Stimulated activated CD4-positive, alpha-beta T cell treated with anti-CD3 and anti-CD28 coated beads, Interleukin-4, amount 100 ng/mL, for 1 hour (primary cell): ENCODE data around the gene DBF4.
A peak's percentile ranks its signal among the peaks of the same experiment; 100 is the strongest.
"Not testable (repeated sequence)": the region's sequence is repeated elsewhere in the genome, so short reads cannot be mapped to it uniquely, and the experiment has no call there.

Experiments used
- DNase-seq: peaks from one replicate; pipeline ENCODE4 v3.0.0-alpha.2; 2020

The DBF4 gene

DNA sequence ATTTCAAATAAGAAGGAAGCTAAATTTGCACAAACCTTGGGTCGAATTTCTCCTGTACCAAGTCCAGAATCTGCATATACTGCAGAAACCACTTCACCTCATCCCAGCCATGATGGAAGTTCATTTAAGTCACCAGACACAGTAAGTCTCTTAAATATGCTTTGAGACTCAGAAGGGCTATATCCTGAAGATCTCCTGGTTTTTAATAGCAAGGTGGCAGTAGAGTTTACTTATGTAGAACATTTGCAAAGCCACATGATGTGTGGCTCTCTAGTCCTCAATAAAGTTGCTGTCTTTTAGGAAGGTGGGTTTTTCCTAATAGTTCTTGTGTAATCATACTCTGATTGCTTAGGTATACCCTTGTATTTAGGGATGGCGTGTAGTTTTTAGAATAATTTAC lies 8.7 kb downstream of the DBF4 start:
- no peak for DNase-seq

DNA sequence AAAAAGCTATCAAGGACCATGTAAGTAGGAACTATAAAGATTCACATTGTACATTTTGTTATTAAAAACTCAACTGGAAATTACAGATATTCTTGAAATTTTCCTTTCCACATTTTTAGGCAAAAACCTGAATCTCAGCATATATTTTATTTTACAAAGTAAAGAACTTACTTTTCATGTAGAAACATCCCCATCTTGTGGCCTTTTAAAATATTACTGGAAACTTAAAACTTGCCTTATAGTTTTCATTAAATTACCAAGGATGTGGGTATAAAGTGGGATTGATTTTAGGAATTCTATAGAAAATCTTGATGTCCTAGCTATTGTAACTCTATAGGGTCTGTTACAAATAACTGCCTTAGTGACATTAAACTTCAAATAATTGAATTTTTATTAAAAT lies 10.6 kb downstream of the DBF4 start:
- no peak for DNase-seq

DNA sequence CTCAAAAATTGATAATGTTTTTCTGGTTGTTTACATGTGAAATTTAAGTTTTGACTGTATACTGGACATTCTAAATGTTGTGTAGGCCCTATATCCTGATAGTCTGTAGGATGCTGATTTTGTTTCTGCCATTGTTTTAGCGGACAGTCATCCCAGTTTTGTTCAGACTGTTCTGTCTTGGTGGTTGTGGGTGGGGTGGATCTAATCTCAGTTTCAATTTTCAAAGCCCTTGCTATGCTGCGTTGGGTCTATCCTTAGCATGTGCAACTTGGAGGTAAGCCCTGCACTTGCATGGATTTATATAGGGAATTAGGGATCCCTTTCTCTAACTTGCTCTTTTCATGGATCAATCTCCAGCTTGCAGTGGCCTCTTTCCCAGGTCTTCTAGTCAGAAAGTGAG lies 19.1 kb downstream of the DBF4 start:
- DNase-seq = no peak

DNA sequence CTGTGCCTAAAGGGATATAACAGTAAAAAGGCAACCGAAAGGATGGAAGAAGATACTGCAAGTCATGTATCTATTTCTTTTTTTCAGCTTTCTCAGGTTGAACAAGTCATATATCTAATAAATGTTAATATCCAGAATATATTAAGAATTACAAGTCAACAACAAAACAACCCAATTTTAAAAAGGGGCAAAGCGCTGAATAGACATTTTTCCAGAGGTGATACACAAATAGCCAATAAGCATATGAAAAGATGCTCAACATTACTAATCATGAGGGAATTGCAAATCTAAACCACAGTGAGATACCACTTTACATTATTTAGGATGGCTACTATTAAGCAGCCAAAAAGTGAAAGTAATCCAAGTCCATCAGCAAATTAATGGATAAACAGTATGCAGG lies 23.0 kb downstream of the DBF4 start:
- DNase-seq = no peak

DNA sequence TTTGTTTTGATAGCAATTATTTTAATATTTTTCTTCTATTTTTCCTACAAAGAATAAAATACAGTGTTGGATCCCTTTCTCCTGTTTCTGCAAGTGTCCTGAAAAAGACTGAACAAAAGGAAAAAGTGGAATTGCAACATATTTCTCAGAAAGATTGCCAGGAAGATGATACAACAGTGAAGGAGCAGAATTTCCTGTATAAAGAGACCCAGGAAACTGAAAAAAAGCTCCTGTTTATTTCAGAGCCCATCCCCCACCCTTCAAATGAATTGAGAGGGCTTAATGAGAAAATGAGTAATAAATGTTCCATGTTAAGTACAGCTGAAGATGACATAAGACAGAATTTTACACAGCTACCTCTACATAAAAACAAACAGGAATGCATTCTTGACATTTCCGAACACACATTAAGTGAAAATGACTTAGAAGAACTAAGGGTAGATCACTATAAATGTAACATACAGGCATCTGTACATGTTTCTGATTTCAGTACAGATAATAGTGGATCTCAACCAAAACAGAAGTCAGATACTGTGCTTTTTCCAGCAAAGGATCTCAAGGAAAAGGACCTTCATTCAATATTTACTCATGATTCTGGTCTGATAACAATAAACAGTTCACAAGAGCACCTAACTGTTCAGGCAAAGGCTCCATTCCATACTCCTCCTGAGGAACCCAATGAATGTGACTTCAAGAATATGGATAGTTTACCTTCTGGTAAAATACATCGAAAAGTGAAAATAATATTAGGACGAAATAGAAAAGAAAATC lies 31.0 kb downstream of the DBF4 start:
- DNase-seq = not testable (repeated sequence)

DNA sequence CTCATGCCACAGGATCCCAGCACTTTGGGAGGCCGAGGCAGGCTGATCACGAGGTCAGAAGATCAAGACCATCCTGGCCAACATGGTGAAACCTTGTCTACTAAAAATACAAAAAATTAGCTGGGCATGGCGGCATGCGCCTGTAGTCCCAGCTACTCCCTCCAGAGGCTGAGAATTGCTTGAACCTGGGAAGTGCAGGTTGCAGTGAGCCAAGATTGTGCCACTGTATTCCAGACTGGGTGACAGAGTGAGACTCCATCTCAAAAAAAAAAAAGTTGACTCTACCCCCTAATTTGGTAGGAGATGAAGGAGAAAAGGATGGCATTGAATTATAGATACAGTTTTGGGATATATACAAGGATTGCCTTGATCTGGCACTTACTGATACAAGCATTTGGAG lies 32.5 kb downstream of the DBF4 start:
- not testable (repeated sequence) for DNase-seq

DNA sequence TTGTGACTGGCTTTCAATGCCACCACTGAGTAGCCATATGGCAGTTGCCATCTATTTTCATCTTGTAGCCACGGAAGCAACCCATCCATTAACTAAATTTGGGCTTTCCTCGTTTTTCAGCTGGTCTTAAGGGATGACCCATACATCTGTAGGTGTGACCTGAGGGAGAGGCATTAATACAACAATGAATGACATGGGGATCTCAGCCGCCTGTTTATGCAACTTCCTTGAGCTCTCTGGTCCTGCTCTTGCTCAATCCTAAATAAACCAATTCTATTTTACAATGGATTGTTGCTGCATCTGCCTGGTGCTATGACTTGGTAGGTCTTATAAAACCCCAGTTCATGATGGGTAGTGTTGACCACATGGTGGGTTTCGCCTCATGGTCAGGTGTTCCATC lies 35.8 kb downstream of the DBF4 start:
- no peak for DNase-seq

DNA sequence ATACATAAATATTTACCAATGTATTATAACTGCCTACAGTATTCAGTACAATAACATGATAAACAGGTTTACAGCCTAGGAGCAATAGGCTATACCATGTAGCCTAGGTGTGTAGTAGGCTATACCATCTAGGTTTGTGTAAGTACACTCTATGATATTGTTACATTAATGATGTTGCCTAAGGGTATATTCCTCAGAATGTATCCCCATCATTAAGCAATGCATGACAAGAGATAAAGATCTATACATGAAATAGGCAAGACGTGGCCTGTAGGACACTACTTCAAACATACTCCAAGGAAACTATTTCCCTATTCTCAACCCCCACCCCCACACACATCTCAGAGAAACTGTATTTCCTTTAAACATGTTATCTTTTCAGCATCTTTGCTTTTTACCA lies 42.4 kb downstream of the DBF4 start:
- no peak for DNase-seq

DNA sequence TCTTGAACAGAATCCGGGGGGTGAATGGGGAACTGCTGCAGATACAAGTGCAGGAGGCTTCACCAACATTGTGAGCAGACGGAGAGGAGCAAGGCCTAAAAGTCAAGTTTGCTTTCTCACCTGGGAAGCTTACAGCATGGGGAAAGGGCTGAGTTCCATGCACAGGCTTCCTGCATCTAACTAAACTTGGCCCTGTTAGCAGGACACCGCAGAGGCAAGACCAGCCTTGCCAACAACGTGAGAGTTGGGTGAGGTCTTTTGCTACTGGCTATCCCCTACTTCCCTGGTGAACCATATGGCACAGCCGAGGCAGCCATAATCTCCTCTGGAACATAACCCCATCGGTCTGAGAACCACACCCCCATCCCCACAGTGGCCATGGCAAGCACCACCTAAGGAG lies 43.6 kb downstream of the DBF4 start:
- DNase-seq = no peak

DNA sequence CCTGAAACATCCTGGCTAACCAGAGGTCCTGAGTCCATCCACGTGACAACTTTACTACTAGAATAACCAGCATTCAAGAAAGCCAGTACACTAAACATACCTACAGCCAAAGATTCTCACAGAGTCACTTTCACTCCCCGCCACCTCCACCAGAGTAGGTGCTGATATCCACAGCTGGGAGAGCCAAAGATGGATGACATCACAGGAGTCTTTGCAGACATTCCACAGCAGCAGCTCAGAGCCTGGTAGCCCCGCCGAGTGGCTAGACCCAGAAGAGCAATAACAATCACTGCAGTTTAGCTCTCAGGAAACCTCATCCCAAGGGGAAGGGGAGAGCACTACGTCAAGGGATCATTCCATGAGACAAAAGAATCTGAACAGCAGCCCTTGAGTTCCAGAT lies 44.3 kb downstream of the DBF4 start:
- no peak for DNase-seq

DNA sequence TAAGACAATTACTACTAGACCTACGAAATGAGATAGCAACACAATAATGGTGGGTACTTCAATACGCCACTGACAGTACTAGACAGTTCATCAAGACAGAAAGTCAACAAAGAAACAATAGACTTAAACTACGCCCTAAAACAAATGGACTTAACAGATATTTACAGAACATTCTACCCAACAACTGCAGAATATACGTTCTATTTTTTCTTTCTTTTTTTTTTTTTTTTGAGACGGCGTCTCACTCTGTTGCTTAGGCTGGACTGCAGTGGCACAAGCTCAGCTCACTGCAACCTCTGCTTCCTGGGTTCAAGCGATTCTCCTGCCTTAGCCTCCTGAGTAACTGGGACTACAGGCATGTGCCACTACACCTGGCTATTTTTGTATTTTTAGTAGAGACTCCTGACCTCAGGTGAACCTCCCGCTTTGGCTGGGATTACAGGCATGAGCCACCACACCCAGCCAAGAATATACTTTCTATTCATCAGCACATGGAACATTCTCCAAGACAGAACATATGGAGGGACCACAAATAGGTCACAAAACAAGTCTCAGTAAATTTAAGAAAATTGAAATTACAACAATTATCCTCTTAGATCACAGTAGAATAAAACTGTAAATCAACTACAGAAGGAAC lies 46.6 kb downstream of the DBF4 start:
- not testable (repeated sequence) for DNase-seq

DNA sequence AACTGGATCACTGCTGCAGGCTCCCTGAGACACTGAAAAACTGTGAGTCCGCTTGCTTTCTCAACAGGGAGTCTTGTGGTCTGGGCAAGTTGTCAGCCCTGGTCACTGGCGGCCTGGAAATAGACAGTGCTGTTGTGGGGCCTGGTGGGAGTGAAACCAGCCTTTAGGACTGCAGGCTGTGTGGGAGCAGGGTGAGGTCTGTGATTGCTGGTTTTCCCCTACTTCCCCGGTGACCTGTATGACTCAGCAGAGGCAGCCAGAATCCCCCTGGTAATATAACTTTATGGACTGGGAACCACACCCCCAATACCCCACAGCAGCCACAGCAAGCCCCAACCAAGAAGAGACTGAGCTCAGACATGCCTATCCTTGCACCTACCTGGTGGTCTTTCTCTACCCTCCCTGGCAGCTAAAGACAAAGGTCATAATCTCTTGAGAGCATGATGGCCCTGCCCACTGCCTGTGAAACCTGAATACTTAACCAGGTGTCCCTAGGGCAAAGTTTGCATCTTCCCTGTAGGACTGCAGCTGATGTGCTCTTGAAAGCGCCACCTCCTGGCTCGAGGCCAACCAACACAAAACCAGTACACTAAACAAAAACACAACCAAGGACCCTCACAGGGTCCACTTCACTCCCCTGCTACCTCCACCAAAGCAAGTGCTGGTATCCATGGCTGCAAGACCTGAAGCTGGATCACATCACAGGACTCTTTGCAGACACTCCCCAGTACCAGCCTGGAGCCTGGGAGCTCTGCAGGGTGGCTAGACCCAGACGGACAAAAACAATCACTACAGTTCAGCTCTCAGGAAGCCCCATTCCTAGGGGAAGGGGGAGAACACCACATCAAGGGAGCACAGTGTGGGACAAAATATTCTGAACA lies 50.5 kb downstream of the DBF4 start:
- DNase-seq = no peak

DNA sequence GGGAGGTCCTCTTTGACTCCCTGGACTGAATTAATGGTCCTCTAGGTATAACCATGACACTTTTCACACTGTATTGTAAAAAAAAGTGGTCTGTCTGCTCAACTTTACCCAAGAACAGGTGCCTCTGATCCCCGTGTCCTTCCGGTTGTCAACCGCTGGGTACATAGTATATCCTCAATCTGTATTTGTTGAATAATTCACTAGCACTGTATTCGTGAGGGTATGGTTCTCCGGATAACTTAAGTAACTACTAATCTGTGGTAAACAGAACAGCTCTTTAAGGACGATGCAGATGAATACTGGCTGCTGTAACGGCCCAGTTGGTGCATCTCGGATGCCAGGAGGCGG lies 57.3 kb downstream of the DBF4 start:
- DNase-seq = no peak

DNA sequence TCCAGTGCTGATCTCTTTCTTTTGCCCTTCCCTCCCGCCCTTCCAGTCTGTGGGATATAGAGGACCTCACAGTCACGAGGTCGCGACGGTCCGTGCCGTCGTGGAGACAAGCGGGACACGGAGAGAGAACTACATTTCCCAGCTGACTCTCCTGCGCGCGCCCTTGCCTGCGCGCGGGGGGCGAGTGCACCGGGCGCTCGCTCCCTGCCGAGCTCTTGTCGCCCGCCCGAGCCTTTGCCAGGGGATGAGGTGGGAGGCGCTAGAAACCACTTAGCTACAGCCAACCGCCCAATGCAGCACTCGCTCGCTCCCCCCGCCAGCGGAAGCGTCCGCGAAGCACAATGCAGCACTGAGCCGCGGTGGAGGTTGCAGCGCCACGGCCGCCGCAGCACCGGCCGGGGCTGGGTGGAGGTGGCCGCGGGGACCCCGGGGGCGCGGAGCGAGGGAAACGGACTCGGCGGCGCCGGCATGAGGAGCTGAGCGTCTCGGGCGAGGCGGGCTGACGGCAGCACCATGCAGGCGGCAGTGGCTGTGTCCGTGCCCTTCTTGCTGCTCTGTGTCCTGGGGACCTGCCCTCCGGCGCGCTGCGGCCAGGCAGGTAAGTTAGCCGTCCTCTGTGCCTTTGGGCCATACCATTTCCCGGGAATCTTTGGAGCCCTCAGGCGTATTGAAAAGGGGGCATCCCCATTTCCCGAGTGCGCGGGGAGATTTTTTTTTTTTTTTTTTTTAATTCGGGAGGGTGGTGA lies 57.8 kb downstream of the DBF4 start, which contains the start of gene ADAM22:
Gene ADAM22, plus strand, starts transcription at position 299 of the 746 bp plus-strand sequence. Its CDS starts 215 bp downstream, at position 514.
- peak; percentile 75 for DNase-seq

DNA sequence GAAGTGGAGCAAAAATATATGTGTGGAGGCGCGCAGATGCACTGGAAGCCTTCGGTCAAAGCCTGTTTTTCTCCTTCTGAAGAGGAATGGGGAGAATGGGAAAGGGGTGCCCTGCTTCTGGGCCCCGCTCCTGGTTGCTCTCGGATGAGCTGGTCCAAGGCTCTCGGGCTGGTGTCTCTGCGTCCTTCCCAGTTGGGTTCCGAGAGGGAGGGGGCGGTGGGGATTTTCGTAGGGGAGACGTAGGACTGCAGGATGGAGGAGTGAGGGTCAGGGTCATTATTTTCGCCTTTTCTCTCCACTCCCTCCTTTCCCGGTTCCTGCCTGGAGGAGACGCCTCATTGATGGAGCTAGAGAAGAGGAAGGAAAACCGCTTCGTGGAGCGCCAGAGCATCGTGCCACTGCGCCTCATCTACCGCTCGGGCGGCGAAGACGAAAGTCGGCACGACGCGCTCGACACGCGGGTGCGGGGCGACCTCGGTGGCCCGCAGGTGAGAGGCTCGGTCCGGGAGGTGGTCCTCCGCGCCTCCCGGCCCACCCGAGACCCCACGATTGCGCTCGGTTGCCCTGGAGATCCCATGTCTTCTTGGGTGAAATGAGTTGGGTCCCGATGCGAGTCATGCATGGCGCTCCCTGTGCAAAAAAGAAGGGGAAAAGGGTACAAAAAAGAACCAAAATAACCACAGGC lies 58.5 kb downstream of the DBF4 start:
- peak; percentile 18 for DNase-seq

DNA sequence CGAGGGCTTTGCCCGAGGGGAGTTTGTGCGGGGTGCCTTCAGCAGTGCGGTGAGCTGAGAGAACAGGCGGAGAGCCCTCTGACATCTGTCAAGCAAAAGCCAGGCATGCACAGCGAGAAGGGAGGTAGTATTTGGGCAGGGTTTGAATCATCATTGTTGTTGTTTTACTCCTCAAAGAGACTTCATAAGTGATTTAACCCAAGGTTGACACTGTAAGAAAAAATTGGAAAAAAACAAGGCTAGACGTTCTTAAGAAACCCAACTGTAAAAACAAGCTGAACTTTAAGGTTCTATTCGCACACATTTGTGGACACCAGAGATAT lies 59.1 kb downstream of the DBF4 start:
- DNase-seq = no peak

DNA sequence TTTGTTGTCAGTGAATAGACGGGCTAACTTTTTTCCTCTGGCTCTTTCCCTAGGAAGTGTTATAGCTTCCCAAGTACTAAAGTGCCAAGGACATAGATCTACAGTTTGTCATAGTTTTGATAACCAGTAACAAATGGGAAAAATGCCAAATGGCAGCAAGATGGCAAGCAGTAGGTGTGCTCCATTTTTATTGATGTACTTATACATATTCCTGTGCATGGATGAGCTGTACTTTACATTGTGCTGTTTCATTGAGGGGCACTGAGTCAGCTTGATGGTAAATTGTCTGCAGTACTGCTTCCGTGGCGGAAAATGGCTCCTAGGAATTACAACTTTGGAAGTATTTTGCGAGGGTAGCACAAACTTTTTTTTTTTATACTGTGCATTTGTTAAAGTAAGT lies 64.8 kb downstream of the DBF4 start:
- DNase-seq = no peak

DNA sequence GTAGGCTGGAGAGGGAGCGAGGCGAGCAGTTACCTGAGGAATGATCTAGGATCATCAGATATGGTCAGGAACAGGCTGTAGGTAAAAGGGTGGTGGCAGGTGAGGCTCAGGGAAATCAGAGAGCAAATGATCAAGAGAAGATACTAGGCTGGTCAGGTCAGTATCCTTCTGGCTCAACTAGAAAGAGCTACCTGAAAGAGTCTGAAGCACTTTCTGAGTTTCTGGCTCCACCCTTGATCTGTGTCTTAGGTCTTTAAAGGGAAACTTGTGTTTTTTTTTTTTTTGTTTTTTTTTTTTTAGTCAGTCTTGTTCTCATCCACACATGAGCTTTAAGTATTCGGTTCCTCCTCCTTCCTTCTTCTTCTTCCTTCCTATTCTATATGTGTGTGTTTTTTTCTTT lies 68.3 kb downstream of the DBF4 start:
- no peak for DNase-seq

DNA sequence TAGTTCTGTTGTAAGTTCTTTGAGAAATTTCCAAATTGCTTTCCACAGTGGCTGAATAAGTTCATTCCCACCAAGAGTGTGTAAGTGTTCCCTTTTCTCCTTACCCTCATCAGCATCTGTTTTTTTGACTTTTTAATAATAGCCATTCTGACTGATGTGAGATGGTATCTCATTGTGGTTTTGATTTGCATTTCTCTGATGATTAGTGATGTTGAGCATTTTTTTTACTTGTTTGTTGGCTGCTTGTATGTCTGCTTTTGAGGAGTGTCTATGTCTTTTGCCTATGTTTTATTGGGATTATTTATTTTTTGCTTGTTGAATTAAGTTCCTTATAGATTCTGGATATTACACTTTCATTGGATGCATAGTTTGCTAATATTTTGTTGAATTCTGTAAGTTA lies 69.6 kb downstream of the DBF4 start:
- DNase-seq = not testable (repeated sequence)

DNA sequence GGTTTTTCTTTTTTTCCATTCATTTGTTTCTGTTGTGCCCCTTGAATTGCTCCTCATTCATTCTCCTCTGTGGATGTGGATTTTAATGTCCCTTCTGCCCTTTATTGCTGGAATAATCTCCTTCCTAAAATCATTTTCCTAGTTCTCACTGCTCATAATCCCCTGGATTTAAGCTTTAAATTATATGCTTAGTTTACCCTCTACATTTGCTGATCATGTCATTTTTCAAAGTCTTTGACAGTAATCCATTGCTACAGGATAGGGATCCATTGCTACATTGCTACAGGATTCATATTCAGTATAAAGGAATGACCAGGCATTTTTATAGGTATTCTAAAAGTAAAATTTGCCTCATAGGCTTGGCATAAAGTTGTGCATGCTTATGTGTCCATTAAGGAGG lies 72.1 kb downstream of the DBF4 start:
- DNase-seq = no peak
